MCF 10A (cell line): ENCODE results near the gene TMPRSS11F. TPM values are rescaled to one million over a fixed set of nuclear protein-coding genes. Genes with fewer than 3 reads are reported as not detected.

Experiments used
- BruUV-seq: library from RNA; stranded (reverse); fragments of 400-500 nt; replicated peaks from 2 replicates; lab custom pipeline; 2021; lab: Mats Ljungman, UMichigan
- CTCF ChIA-PET: fragments of 300-600 bp; sonication (Branson Sonifier 250); formaldehyde crosslinking; extraction: SDS; loops from one replicate; lab custom pipeline; 2021; ENCODE audit warnings: antibody characterized with exemption, inconsistent platforms; lab: Yijun Ruan, JAX
- POLR2A ChIA-PET: fragments of 300-600, 350-650 bp; sonication (Branson Sonifier 250); formaldehyde crosslinking; extraction: SDS; loops from one replicate; lab custom pipeline; 2020; ENCODE audit warnings: antibody characterized with exemption, inconsistent platforms; lab: Yijun Ruan, JAX
- DNase-seq: peaks from one replicate; pipeline ENCODE4 v3.0.0-alpha.2; 2018; ENCODE audit not compliant: unreplicated experiment
- H3K27ac Mint-ChIP-seq: one replicate; pipeline ENCODE4 v1.8.0; 2022; ENCODE audit warnings: mild to moderate bottlenecking, low read depth, mixed read lengths; ENCODE audit not compliant: unreplicated experiment
- H3K27me3 Mint-ChIP-seq: one replicate; pipeline ENCODE4 v1.8.0; 2022; ENCODE audit warnings: mixed read lengths; ENCODE audit not compliant: insufficient read depth, unreplicated experiment
- H3K36me3 Mint-ChIP-seq: one replicate; pipeline ENCODE4 v1.8.0; 2022; ENCODE audit warnings: mild to moderate bottlenecking, moderate library complexity, mixed read lengths; ENCODE audit not compliant: insufficient read depth, unreplicated experiment
- H3K4me1 Mint-ChIP-seq: one replicate; pipeline ENCODE4 v1.8.0; 2022; ENCODE audit warnings: mixed read lengths; ENCODE audit not compliant: insufficient read depth, unreplicated experiment
- H3K4me3 Mint-ChIP-seq: one replicate; pipeline ENCODE4 v1.8.0; 2022; ENCODE audit warnings: mild to moderate bottlenecking, moderate library complexity, mixed read lengths; ENCODE audit not compliant: unreplicated experiment
- H3K9me3 Mint-ChIP-seq: one replicate; pipeline ENCODE4 v1.8.0; 2022; ENCODE audit warnings: mixed read lengths; ENCODE audit not compliant: unreplicated experiment
- intact Hi-C: fragments of 100-400 bp; cut with micrococcal nuclease; formaldehyde crosslinking; loops from 2 replicates; pipeline ENCODE4 v1.14.1; 2022
- total RNA-seq: library from RNA; stranded (reverse); gene quantifications from 2 replicates; pipeline ENCODE4 v1.2.3, GENCODE V29; 2022
- TF ChIP-seq, protein P1 (sequence below): fragments of 200-600 bp; IDR thresholded peaks from one replicate; pipeline ENCODE4 v1.8.0; 2022; ENCODE audit warnings: antibody characterized with exemption, mild to moderate bottlenecking; ENCODE audit not compliant: unreplicated experiment

TMPRSS11F gene
- total RNA-seq, 1 experiment from 2014 or later = not detected

DNA sequence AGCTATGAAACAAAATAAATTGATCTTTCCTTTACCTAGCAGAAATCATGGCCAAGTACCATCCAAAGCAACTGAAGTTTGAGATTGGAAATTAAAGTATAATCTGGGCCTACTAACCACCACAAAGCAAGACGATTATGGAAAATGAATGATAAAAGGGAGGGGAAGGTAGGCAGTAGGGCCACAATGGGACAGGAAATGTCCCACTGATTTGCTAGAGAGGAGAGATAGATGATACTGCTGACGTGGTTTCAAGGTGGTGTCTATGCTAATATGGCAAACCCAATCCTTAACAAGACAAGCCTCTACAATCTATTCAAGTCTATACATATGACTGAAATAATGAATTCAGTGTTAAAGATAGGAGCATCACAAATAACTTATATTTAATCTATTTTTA lies 6.1 kb downstream of the TMPRSS11F start:
- no peaks in the 10 kb centered on the region for H3K4me1 Mint-ChIP-seq
- TF ChIP-seq, protein P1, sequence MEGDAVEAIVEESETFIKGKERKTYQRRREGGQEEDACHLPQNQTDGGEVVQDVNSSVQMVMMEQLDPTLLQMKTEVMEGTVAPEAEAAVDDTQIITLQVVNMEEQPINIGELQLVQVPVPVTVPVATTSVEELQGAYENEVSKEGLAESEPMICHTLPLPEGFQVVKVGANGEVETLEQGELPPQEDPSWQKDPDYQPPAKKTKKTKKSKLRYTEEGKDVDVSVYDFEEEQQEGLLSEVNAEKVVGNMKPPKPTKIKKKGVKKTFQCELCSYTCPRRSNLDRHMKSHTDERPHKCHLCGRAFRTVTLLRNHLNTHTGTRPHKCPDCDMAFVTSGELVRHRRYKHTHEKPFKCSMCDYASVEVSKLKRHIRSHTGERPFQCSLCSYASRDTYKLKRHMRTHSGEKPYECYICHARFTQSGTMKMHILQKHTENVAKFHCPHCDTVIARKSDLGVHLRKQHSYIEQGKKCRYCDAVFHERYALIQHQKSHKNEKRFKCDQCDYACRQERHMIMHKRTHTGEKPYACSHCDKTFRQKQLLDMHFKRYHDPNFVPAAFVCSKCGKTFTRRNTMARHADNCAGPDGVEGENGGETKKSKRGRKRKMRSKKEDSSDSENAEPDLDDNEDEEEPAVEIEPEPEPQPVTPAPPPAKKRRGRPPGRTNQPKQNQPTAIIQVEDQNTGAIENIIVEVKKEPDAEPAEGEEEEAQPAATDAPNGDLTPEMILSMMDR = no peak
- H3K9me3 Mint-ChIP-seq = no peaks in the 10 kb centered on the region
- H3K36me3 Mint-ChIP-seq = no peaks in the 10 kb centered on the region
- H3K27me3 Mint-ChIP-seq = no peaks in the 10 kb centered on the region
- no peak overlapping the region for H3K27ac Mint-ChIP-seq
- POLR2A ChIA-PET = no interaction called here
- H3K4me3 Mint-ChIP-seq = no peak overlapping the region
- no TSS peak for BruUV-seq
- DNase-seq = no peak
- CTCF ChIA-PET = interaction anchor here (0.6 kb wide), 1 partner anchor 8 kb away, joined by 3 read pairs; no protein-coding TSS in a partner anchor
- intact Hi-C loops = no loop called here

DNA sequence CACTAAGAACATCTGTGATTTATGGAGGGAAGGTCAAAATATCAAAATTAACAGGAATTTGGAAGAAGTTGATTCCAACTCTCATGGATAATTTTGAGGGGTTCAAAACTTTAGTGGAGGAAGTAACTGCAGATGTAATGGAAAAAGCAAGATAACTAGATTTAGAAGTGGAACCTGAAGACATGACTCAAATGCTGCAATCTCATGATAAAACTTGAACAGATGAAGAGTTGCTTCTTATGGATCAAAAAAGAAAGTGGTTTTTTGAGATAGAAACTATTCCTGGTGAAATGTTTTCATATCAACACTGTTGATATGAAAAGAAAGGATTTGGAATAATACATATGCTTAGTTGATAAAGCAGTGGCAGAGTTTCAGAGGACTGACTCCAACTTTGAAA lies 9.7 kb downstream of the TMPRSS11F start:
- CTCF ChIA-PET = no interaction called here
- no TSS peak for BruUV-seq
- H3K4me1 Mint-ChIP-seq = no peaks in the 10 kb centered on the region
- TF ChIP-seq, protein P1 = no peak
- POLR2A ChIA-PET = interaction anchor here (0.7 kb wide), 1 partner anchor 10 kb away, joined by 3 read pairs; the partner anchor contains the start of gene TMPRSS11F
- H3K27ac Mint-ChIP-seq = no peak overlapping the region
- no peaks in the 10 kb centered on the region for H3K27me3 Mint-ChIP-seq
- no peak for DNase-seq
- no peak overlapping the region for H3K4me3 Mint-ChIP-seq
- intact Hi-C loops = no loop called here
- no peaks in the 10 kb centered on the region for H3K36me3 Mint-ChIP-seq
- no peaks in the 10 kb centered on the region for H3K9me3 Mint-ChIP-seq

DNA sequence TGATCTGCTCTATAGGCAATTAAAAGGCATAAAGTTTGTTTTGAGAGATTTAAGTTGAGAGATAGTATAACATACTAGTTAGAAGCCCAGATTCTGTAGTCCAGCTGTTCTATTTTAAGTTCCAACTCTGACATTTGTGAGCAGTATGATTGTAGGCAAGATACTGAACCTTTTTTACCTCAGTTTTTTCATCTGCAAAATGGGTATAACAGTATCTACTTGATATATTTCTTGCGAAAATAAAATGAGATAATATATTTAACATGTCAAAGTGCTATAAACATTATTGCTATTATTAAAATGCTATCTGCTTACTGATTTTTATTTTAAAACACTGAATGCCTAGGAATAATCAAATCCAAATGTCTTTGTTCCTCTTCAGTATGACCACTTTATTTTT lies 19.2 kb downstream of the TMPRSS11F start:
- BruUV-seq = no TSS peak
- ChIA-PET POLR2A (no interaction called here), CTCF (no interaction called here)
- Mint-ChIP-seq H3K27ac (no peak overlapping the region), H3K27me3 (no peaks in the 10 kb centered on the region), H3K36me3 (no peaks in the 10 kb centered on the region), H3K4me1 (no peaks in the 10 kb centered on the region), H3K9me3 (no peaks in the 10 kb centered on the region), H3K4me3 (no peak overlapping the region)
- TF ChIP-seq, protein P1 = no peak
- no peak for DNase-seq
- intact Hi-C loops = no loop called here

DNA sequence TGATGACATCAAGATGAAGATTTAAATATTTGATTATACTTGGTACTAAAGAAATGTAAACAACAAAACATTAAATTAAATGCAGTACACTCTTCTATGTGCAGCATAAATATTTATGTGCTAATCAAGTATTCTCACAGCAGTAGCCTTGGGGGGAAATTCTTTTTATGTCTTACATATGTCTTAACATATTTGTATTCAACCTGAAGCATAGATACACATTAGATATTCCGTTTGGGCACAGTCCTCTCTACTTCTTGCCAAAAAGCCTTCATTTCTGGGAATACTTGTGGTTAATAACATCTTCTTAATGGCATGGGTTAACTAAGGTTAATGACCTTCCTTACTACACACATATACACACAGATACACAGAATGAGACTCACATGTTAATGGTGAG lies 19.8 kb downstream of the TMPRSS11F start:
- Mint-ChIP-seq H3K9me3 (no peaks in the 10 kb centered on the region), H3K36me3 (no peaks in the 10 kb centered on the region), H3K27me3 (no peaks in the 10 kb centered on the region), H3K27ac (no peak overlapping the region), H3K4me3 (no peak overlapping the region), H3K4me1 (no peaks in the 10 kb centered on the region)
- POLR2A ChIA-PET = no interaction called here
- CTCF ChIA-PET = no interaction called here
- BruUV-seq = no TSS peak
- intact Hi-C loops = no loop called here
- no peak for DNase-seq
- TF ChIP-seq, protein P1 = no peak
